ENCODE data around the gene LARGE1.

The LARGE1 gene

DNA sequence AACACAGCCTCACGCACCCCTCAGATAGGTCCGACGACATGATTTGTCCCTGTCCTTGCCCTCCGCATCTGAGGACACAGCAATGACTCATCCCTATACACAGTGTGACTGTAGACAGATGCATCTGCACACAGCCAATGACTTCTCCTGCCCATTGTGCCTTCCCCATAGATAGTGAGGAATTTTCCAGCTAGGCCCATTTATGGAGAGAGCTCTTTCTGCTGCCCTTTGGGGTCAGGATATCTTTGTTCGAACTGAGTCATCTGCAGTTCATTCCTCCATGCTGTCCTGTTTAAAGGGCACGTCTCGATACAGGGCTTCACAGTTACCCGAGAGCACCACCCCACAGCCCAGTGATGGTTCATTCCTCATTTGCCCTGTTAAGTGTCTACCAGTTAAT lies 96.7 kb downstream of the LARGE1 start:
- DNase-seq = no peak

DNA sequence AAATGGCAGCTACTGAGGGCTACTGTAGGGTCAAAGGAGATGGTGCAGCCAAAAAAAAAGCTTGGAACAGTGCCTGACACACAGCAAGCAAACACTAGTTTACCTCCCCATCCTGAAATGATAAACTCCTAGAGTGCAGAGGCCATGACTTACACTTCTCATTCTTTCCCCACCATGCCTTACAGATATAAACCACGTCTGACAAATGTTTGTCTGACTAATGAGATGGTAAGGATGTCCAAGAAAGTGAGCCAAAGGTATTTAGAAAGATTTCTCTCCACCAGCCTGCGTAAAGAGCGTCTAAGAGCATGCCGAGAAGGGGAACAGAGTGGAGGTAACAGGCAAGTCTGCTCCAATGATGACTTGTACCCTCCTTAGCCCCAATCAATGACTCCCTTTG lies 99.0 kb downstream of the LARGE1 start:
- DNase-seq = no peak

DNA sequence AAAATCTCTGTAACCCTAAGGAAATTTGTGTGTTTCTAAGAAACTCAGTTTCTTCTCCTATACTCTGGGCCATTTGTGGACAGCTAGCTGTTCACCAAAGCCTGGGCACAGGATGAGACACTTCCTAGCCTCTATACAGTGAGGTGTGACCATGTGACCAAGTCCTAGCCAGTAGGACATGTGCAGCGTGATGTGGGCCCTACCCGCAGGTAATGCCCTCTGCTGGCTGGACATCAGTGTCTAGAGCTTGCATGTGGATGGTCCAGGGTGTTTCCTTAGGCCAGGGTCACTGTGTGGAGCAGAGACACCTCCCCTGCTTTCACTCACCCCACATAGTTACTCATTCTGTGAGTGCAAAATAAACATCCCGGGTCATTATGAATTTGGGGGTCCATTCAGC lies 100.5 kb downstream of the LARGE1 start:
- no peak for DNase-seq

DNA sequence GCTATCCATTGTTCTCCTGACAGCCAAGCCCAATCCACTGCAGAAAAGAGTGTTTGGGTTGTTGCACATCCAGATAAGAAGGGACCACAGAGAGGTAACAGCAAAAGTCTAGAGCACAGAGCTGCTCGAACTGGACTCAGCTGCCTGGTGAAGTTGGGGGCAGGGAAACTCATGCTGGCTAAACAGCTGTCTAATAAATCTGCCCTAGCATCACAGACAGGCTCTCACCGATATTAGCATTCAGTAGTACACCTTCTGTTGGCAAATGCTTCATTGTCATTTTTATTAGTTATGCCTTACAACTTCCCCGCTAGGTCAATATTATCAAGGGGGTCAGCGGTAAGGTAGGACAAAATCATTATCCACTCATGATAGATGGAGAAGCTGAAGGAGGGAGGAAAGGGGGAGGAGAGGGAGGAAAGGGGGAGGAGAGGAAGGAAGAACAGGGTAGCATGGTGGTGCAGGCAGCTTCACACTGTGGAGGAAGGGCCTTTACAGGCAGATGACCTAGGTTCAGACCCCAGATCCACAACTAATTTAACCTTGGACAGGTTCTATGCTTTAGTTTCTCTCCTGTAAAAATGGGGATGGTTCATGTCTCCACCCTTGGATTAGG lies 102.7 kb downstream of the LARGE1 start:
- DNase-seq = no peak

DNA sequence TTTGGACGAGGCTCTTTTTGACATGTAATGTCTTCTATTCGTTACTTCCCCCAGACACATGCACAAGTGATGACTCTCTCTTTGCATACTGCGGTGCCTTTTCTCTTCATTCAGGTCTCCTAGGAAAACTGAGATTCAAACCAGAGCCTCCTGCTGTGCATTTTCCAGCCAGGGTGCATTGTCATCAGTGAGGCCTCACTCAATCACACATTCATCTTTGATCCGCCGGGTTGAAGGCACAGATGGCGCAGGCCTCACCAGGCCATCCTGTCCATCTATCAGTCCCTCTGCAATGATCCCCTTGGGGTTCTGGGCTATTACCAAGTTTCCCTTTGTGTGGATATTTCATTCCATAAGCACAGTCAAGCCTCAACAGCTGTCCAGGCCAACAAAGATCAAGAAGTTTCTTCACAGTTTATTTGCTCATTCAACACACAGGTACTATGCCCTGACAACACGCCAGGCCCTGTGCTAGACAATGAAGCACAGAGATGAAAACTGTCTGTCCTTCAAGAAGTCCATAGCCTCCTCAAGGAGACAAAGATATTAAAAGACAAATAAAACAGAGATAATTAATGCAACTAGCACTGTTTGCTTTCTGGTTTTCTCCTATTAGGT lies 107.8 kb downstream of the LARGE1 start:
- DNase-seq = no peak

DNA sequence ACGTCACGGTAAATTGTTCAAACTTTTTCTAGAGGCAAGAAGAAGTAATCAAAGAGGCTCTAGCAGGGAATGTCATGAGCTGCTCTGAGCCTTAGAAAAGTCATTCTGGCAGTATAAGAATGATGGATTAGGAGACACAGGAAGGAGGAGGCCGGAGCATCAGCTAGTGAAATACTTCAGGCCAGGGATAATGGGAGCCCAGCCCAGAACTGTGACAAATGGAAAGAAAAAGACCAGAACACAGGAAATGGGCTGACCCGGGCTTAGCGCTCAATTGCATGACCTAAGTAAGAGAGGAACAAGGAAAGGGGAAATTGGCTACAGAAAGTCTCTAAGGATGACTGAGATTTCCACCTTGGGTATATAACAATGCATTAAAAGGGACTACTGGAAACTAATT lies 108.6 kb downstream of the LARGE1 start:
- DNase-seq = no peak

DNA sequence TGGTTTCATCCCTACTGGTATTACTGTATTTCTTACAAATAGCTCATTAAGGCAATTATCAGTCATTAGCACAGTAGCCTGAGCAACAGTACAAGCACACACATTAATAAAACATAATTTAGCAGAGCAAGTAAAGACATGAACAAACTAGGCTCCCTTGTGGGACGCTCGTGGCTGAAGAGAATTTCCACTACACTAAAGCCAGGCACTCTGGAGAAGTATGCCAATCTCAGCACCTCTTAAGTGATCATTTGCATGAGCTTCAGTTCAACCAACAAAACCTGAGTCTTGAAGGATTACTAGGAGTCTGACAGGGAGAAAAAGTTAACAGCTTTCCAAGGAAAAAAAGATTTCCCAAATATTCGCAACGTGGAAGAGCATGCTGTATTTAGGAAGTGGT lies 109.1 kb downstream of the LARGE1 start:
- no peak for DNase-seq

DNA sequence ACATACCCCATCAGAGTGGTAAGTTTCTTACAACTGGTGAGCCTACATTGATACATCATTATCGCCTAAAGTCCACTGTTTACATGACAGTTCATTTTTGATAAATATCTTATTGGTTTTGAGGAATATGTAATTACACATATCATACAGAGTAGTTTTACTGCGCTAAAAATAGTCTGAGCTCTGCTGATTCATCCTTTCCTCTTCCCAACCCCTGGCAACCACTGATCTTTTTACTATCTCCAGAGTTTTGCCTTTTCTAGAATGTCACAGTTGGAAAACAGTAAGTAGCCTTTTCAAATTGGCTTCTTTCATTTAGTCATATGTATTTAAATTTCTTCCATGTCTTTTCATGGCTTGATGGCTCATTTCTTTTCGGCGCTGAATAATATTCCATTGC lies 112.8 kb downstream of the LARGE1 start:
- no peak for DNase-seq

DNA sequence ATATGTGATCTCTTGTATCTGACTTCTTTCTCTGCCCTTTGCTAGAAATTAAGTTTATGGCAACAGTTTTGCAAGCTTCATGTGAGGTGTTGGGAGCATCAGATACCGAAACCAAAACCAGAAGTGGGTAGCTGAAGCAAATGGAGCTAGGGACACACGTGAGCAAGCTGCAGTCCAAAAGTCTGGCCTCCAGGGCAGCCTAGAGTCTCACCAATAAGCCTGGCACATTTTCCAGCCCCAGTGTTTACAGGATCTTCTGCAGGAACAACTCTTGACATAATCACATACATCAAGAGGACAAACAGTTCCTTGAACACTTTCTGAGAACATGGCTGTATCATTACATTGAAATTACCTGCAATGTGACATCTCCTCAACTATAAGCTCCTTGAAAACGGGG lies 114.1 kb downstream of the LARGE1 start:
- no peak for DNase-seq

DNA sequence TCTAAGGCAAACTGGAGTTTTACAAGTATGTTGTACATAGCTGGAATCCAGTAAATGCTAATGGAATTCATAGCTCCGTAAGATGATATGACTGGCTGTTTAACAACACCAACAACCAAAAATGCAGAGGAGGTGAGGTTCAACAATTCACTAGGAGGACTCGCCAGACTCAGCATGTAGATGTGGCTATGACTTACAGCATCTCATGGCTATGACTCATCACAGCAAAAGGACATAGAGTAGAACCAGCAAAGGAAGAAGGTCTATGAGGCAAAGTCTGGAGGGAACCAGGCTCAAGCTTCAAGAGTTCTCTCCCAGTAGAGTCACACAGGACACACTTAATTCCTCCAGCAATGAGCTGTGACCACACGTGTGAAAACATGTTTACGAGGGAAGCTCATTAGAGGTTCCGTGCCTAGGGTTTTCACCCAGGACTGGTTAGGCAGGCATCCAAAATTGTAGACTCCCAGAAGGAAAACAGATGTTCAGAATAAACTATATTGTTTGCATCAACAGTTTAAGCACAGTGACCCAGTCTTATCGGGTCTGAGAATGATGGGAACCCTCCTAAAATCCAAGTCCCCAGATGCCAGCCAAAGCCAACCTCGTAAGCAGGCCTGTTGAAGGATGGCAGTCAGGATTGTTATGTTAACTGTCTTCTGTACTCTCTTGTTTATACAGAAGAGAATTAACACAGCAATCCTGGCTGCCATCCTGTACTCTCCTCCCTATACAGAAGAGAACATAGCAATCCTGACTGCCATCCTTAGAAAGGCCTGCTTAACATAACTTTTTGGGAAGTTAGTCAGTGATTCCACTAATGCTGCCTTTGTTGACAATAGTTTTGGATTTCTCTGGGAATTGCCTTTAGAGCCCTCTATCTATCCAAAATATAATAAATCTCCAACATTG lies 116.6 kb downstream of the LARGE1 start:
- peak in 6 of 58 donors; percentile 0 to 24 (median 10) for DNase-seq

DNA sequence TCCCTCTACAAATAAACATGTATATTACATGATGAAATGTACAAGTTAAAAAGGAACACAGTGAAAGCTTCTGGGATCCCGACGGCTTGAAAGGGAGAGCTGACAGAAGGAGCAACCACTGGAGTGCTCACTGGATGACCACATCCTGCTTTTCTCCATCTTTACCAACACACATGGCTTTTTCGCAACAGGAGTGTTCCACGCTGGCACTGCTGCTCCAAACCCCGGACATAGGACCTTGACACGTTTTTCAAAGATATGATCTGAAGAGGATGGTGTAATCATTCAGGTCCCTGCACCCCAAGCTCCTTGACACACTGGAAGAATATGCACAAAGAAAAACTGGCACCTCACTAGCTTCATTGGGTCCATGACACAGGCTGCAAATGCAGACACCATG lies 121.9 kb downstream of the LARGE1 start:
- no peak for DNase-seq

DNA sequence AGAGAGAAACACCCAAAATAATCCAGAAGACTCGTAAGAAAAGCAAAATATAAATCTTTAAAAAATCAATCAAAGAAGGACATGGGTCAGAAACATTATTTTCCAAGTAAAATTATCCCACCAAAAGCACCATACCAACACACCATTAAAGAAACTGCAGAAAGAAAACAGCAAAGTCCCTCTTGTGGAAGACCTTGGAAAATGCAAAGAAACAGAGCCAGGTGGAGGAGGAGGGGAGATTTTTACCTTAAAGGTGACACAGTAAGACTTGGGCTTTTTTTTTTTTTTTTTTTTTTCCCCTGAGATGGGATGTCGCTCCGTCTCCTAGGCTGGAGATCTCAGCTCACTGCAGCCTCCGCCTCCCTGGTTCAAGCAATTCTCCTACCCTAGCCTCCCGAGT lies 123.8 kb downstream of the LARGE1 start:
- no peak for DNase-seq

DNA sequence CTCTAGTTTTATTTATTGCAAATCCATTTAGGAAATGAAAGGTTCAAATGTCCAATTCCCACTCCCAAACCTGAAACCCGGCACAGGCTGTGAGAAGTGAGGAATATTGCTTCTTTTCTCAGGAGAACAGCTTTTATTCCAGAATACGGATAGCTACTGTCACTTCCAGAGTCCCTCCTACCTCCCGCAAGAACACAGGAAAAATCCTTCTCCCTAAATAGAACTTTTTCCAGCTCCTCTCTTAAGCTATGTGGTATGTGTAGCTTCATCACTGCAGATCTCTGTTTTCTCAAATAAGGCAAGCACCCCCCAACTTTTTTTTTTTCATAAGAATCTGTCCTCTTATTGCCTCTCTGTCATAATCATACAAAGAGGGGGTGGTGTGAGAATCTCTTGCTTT lies 126.8 kb downstream of the LARGE1 start:
- peak in 2 of 58 donors; percentile 7 to 12 for DNase-seq

DNA sequence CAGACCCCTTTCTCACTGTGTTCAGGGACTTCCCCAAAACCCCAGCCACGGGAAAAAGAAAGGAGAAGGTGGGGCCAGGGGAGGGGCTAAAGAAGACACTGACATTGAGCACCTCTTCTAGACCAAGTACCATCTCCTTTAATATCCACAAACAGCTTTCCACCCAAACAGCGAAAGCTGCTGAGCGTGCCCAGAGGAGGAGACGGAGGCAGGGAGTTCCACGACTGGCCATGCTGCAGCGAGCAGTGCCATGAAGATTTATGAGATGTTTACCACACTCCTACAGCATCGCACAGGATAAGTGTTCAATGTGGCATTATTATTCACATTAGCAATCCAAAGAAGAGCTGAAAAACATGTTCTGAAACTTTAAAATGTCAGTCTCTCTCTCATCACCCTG lies 127.4 kb downstream of the LARGE1 start:
- peak in 5 of 58 donors; percentile 6 to 41 (median 15) for DNase-seq

DNA sequence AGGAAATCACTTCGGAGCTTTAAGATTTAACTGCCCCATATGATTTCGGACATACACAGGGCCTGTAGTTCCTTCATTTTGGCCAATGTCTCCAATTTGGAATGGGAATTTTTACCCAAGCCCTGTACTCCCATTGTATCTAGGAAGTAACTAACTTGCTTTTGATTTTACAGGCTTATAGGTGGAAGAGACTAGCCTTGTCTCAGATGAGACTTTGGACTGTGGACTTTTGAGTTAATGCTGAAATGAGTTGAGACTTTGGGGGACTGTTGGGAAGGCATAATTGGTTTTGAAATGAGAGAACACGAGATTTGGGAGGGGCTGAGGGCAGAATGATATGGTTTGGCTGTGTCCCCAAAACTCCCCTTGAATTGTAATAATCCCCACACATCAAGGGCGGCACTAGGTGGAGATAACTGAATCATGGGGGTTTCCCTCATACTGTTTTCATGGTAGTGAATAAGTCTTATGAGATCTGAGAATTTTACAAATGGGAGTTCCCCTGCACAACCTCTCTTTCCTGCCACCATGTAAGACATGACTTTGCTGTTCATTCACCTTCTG lies 130.5 kb downstream of the LARGE1 start:
- no peak for DNase-seq

DNA sequence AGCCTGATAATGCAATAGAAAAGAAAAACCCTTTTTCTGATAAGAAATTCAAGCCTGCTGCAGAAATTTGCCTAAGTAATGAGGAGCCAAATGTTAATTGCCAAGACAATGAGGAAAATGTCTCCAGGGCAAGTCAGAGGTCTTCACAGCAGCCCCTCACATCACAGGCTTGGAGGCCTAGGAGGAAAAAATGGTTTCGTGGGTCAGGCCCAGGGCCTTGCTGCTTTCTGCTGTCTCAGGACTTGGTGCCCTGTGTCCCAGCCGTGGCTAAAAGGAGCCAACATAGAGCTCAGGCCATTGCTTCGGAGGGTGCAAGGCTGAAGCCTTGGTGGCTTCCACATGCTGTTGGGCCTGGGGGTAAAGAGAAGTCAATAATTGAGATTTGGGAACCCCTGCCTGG lies 131.3 kb downstream of the LARGE1 start:
- no peak for DNase-seq

DNA sequence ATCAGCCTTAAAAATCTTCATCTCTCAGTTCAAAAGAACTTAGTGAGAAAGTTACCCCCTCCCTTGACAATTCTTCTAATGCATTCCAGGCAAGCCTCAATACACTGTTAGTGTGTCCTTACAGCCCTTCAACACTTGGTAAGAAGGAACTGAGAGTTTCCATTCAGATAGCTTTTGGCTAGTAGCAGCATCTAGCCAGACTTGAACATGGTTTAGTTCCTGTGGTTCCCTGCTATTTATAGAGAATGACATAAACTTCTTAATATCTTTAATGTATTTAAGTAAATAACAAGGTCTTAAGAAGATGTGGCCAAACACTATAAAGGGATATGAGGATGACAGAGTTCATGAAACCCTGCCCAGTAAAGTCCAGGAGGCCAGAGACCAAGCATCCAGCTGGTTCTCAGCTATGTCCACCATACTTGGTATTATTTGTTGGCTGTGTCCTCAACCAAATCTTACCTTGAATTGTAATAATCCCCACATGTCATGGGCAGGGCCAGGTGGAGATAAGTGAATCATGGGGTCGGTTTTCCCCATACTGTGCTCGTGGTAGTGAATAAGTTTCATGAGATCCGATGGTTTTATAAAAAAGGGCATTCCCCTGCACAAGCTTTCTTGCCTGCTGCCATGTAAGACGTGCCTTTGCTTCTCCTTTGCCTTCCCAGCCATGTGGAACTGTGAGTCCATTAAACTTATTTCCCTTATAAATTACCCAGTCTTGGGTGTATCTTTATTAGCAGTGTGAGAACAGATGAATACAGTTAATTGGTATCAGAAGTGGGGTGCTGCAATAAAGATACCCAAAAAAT lies 132.4 kb downstream of the LARGE1 start:
- DNase-seq = no peak

DNA sequence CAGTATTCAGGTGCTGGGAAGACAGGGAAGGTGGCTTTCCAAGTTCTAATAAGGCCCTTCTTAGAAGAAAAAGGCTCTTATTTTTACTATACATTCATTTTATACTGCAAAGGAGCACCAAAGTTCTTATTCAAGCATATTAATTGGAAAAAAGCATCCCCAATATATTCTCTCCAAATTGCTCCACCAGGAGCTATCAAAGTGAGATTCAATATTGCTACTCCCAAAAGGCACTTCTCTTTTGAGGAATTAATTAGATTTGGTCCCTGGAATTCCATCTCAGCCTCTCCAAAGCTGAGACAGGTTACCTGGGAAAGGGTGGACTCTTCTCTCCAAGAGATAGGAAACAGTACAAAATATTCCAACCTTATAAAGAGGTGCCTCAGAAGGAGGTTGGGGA lies 134.1 kb downstream of the LARGE1 start:
- no peak for DNase-seq

DNA sequence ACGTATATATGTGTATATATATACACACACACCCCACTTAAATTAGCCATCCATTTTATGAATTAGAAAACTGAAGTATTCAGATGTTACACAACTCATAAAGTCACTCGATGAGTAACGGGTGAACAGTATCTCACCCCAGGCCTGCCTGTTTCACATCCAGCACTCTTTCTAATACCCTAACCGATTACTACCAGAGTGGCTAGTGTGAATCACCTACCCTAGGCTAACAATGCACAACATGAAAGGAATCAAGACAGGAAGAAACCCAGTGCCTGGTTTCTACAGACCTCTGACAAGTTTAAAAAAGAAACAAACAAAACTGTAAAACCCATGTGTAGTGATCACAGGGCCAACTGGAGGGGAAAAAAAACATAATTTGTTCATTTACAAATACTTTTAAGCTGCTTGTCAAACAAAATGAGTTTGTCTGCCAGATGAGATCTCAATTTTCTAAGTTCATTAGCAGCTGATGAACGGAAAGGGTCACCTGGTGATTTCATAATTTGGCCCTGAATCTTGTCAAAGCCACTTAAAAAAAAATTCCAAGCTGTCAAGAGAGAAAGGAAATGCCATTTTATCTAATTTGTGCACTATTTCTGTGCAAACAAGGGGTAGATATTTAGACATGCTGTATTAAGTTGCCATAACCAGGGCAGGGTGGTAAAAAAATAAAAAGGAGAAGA lies 134.8 kb downstream of the LARGE1 start:
- no peak for DNase-seq

DNA sequence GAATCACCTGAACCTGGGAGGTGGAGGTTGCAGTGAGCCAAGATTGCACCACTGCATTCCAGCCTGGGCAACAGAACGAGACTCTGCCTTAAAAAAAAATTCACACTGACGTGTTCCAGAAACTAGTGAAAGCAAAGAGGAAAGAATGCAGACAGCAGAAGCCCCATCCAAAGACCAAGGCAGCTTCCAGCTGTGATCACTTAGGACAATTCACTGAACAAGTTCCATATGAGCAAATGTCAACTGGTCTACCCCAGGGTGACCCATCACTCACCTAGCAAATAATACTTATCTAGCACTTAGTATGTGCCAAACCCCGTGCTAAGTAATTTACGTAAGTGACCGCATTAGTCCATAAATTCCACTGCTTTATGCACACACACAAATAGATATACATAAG lies 138.9 kb downstream of the LARGE1 start:
- no peak for DNase-seq

Measured in anterior cingulate cortex (tissue), 58 donors.